HG03432 (cell line): ENCODE measurements around the gene ZC3H6.
"Not testable (repeated sequence)": the region's sequence is repeated elsewhere in the genome, so short reads cannot be mapped to it uniquely, and the experiment has no call there.

ENCODE experiments used
- ATAC-seq: cut with Tn5 transposase; IDR thresholded peaks from one replicate; pipeline ENCODE4 v1.9.1; 2021; ENCODE audit warnings: mild to moderate bottlenecking, moderate library complexity; ENCODE audit not compliant: unreplicated experiment

Gene ZC3H6

GRCh38 chr2:112276954-112277353 is 1.6 kb downstream of the ZC3H6 start:
- no peak for ATAC-seq

- ATAC-seq: no peak
Observed at GRCh38 chr2:112277596-112278220, 2.3 kb downstream of the ZC3H6 start.

GRCh38 chr2:112282066-112282465 is 6.7 kb downstream of the ZC3H6 start:
- not testable (repeated sequence) for ATAC-seq

- ATAC-seq: not testable (repeated sequence)
Observed at GRCh38 chr2:112283535-112283934, 8.1 kb downstream of the ZC3H6 start.

GRCh38 chr2:112290088-112290487 is 14.7 kb downstream of the ZC3H6 start:
- ATAC-seq: no peak

- no peak for ATAC-seq
Observed at GRCh38 chr2:112290648-112291047, 15.3 kb downstream of the ZC3H6 start.

GRCh38 chr2:112293636-112294401 is 18.4 kb downstream of the ZC3H6 start:
- no peak for ATAC-seq

GRCh38 chr2:112295407-112296078 is 20.1 kb downstream of the ZC3H6 start:
- no peak for ATAC-seq

GRCh38 chr2:112296407-112296806 is 21.0 kb downstream of the ZC3H6 start:
- no peak for ATAC-seq

- no peak for ATAC-seq
Observed at GRCh38 chr2:112301171-112301584, 25.8 kb downstream of the ZC3H6 start.

- ATAC-seq: no peak
Observed at GRCh38 chr2:112301973-112302372, 26.6 kb downstream of the ZC3H6 start.

GRCh38 chr2:112304298-112304941 is 29.0 kb downstream of the ZC3H6 start:
- ATAC-seq: no peak

- no peak for ATAC-seq
Observed at GRCh38 chr2:112305132-112305531, 29.7 kb downstream of the ZC3H6 start.

GRCh38 chr2:112310906-112311305 is 35.5 kb downstream of the ZC3H6 start:
- ATAC-seq: no peak

GRCh38 chr2:112311932-112312331 is 36.5 kb downstream of the ZC3H6 start:
- no peak for ATAC-seq

GRCh38 chr2:112312821-112313220 is 37.4 kb downstream of the ZC3H6 start:
- ATAC-seq: no peak

GRCh38 chr2:112314856-112315255 is 39.5 kb downstream of the ZC3H6 start:
- ATAC-seq: no peak

- no peak for ATAC-seq
Observed at GRCh38 chr2:112317303-112318158, 42.1 kb downstream of the ZC3H6 start.

GRCh38 chr2:112318515-112318914 is 43.1 kb downstream of the ZC3H6 start:
- ATAC-seq: no peak
